Medulla oblongata (tissue), 1 donor: Measurements from ENCODE around the gene SUN2.
A peak's percentile ranks its signal among the peaks of the same experiment; 100 is the strongest.

Experiments used
- DNase-seq: peaks from one replicate; pipeline ENCODE4 v3.0.0-alpha.2; 2015; ENCODE audit errors: extremely low spot score

The SUN2 gene

GRCh38 chr22:38735126-38735464, 20.7 kb downstream of the SUN2 start:
- DNase-seq: no peak

GRCh38 chr22:38734421-38735100, 21.2 kb downstream of the SUN2 start:
- no peak for DNase-seq

GRCh38 chr22:38733724-38734381, 21.9 kb downstream of the SUN2 start:
- DNase-seq: peak; percentile 95

DNA sequence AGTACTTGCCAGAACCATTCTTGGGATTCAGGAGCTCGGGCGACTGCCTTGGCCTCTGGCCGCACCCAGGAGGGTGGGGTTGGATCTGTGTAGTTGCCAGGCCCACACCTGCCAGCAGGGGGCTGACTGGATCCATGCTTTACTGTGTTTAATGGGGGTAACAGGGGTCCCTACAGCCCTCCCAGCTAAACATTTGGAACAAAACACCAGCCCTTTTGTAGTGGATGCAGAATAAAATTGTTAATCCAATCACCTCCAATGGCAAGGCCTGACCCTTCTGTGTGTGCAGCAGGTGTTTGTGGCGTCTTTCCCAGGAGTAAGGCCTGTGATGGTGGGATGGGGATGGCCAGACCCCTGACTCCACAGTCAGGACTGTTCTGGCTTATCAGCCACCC, 22.5 kb downstream of the SUN2 start:
- peak; percentile 47 for DNase-seq

DNA sequence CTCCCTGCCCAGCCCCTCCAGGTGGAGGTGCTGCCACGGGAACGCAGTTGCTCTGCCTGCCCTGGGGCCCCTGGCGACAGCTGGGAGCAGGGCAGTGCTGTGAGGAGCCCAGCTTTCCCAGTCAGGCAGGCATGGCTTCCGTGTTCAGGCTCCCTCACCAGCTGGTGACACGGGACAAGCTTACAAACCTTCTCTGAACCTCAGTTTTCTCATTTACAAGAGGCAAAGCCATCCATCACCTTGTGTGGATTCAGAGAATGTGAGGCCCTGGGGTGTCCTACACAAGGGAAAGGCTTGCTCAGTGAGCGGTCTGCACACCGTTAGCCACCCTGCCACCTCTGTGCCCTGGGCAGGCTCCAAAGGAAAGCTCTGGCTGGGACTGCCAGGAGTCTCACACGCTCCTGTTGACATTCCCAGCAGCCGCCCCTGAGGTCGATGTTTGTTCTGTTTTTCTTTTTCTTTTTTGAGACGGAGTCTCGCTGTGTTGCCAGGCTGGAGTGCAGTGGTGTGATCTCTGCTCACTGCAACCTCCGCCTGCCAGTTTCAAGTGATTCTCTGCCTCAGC, 23.5 kb downstream of the SUN2 start:
- peak; percentile 50 for DNase-seq

- DNase-seq: no peak
Measured at GRCh38 chr22:38731703-38732161, 24.1 kb downstream of the SUN2 start.

- DNase-seq: no peak
Measured at GRCh38 chr22:38730411-38730871, 25.4 kb downstream of the SUN2 start.

- DNase-seq: no peak
Measured at GRCh38 chr22:38729946-38730345, 25.9 kb downstream of the SUN2 start.

DNA sequence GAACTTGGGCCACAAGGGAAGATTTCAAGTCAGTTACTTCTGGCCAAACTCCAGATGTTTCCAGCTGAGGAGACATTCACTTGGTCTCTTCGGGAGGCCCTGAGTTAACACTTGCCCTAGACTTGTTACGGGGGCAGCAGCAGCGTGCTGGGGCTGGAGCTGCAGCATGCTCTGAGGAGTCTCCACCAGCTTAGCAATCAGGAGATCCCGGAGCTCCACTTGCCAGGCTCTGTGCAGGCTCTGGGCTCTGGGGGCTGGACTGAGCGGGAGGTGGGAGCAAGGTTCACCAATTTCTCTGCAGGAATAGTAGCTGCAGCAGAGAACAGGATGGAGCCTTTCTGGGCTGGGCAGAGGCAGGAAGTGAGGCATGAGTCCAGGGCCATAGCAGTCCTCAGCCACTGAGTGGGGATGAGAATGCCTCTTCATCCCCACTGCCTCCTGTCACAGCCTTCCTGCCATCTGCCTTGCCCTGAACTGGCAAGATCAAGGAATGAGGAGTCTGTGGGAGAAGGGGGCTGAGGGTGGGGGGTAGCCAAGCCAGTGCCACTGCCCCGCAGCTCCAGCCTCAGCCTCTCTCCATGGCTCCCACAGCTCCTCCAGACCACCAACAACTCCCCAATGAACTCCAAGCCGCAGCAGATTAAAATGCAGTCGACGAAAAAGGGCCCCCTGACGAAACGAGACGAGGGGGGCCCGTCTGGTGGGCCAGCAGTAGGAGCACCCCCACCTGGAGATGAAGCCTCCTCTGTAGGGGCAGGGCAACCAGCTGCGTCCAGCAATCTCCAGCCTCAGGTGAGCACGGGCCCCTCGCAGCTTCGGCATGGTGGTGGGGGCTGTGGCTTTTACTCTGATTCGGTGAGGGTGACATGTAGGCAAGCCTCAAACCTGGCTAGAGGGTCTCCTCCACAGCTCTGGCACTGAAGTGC, 26.7 kb downstream of the SUN2 start:
- no peak for DNase-seq

DNA sequence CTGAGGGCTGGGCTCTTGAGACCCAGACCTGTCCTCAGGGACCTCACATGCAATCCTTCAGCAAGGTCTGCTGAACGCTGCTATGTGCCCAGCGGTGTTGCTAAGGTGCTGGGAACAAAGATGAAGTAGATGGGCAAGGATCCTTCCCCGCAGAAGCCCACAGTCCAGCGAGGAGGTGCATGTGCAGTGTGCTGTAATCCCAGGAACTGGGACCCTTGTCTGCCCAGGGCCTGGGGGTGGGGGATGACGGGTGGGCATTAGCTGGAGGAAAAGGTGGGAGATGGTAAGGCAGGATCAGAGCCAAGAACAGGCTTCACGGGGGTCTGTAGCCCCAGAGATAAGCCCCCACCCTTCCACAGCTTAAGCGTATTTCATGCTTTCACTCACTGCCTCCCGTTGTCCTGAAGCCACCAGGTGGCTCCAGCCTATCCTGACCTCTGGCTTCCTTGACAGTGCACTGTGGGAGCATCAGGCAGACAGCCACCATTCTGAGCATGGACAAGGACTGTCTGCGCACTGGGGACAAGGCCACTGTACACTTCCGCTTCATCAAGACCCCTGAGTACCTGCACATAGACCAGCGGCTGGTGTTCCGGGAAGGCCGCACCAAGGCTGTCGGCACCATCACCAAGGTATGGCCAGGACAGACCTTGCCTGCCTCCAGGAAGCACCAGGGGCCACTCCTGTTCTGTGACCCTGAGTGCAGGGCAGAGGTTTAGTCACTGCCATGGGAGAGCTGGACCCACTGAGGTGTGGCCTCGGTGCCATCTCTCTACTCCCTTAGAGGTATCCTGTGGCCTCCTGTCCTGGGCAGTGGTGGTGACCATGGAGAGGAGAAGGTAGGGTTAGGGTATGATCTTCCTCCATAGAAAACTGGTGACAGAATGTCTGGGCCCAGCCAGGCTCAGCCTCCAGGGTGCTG, 28.0 kb downstream of the SUN2 start:
- no peak for DNase-seq

DNA sequence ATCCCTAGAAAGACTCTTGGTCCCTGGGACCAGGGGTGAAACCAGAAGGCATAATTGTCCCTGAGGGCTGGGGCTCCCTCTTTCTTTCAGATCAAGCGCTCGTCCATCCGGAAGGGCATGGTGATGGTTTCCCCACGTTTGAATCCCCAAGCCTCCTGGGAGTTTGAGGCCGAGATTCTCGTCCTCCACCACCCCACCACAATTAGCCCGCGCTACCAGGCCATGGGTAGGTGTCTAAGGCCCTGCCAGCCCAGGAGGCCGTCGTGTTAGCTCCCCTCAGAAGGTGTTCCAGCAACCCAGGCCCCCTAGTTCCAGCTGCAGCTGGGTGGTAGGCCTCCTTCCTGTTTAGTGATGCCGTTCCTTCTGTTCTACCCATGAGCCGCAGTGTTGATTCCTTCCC, 28.7 kb downstream of the SUN2 start:
- DNase-seq: no peak

DNA sequence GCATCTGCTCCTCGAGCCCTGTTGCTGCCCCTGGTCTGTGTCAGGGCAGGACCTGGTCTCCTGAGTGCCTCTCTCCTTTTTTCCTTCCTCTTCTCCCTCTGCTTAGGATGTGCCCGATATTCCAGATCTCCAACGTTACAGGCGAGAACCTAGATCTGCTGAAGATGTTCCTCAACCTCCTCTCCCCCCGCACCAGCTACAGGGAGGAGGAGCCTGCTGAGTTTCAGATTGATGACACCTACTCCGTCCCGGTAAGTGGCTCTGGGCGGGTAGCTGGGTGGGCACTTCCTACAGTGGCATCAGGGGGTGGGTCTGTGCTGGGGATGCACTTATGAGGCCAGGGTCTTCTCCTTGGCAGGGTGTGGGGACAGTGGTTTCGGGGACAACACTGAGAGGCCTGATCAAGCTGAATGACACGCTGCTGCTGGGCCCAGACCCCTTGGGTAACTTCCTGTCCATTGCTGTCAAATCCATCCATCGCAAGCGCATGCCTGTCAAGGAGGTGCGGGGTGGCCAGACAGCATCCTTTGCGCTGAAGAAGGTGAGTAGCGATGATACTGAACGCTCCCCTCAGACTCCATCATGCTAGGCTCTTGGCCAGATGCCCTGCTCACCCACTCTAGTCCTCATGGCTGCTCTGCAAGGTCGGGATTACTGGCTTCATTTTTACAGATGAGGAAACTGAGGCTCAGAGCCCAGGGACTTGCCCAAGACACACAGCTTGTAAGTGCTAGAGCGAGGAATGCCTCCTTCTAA, 29.7 kb downstream of the SUN2 start:
- DNase-seq: no peak

GRCh38 chr22:38724926-38725571, 30.7 kb downstream of the SUN2 start:
- DNase-seq: peak; percentile 84

- no peak for DNase-seq
Measured at GRCh38 chr22:38724176-38724575, 31.6 kb downstream of the SUN2 start.

DNA sequence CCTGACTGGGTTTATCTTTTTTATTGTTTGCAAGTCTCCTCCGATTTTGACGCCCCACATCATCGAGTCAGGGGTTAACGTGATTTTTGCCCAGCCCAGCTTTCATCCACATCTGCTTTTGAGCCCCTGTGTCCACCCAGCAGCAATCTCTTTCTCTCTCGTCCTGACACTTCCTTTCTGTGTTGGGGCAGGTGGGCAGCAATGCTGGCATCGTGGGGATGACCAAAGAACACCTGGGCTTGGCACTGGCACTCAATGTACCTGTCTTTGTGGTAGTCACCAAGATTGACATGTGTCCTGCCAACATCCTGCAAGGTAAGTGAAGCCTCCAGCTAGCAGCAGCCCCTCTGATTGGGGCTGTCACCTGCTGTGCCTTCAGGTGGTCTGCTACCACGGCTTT, 34.2 kb downstream of the SUN2 start:
- DNase-seq: no peak

DNA sequence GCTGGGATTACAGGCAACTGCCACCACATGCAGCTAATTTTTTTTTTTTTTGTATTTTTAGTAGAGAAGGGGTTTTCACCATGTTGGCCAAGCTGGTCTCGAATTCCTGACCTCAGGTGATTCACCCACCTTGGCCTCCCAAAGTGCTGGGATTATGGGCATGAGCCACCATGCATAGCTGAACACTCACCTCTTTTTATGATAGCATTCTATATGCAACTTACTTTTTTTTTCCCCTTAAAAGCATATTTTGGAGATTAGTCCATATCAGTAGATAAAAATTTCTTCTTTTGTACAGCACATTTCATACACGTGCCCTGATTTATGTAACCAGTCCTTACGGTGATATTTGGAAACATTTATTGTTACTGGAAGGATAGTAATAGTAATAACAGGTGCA, 35.4 kb downstream of the SUN2 start:
- no peak for DNase-seq

DNA sequence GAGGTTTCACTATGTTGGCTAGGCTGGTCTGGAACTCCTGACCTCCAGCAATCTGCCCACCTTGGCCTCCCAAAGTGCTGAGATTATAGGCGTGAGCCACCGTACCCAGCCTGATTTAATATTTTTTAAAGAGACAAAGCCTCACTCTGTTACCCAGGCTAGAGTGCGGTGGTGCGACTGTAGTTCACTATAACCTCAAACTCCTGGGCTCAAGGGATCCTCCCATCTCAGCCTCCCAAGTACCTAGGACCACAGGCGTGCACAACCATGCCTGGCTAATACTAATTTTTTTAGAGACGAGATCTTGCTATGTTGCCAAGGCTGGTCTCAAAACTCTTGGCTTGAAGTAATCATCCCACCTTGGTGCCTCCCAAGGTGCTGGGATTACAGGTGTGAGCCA, 36.6 kb downstream of the SUN2 start:
- DNase-seq: no peak

- peak; percentile 47 for DNase-seq
Measured at GRCh38 chr22:38718414-38718813, 37.4 kb downstream of the SUN2 start.

DNA sequence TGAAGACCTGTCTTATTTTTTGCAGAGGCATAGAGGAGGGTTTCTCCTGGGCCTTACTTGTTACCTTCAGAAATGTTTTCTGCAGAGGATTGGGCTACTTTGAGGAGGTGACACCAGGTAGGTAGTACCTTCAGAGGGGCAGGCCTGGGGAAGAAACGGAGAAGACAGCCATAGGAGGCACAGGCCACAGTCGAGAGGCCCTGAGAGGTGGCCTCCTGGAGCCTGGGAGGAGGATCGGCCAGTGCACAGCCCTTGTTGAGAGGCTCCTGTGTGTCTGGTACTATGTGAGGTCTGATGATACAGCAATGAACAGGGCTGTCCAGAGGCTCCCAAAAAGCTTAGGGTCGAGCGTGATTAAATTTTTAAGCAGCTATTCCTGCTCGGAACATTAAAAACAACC, 38.6 kb downstream of the SUN2 start:
- DNase-seq: no peak

DNA sequence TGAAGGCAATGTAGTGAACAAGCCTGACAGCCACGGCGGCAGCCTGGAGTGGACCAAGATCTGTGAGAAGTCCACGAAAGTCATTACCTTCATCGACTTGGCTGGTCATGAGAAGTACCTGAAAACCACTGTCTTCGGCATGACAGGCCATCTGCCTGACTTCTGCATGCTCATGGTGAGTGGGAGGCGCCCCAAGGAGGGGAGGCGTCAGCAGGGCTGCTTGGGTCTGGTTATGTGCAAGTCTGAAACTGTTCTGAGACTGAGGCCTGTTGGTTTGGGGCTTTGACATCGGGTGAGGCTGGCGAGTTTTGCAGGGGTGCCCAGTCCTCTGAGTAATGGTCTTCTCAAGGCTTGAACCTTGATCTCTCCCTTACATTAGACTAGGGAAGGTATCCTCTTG, 39.0 kb downstream of the SUN2 start:
- no peak for DNase-seq
